Stimulated activated CD4-positive, alpha-beta T cell treated with anti-CD3 and anti-CD28 coated beads, Interleukin-12 subunit alpha, Interleukin-12 subunit beta, amount 100 ng/mL, for 4 hours (primary cell): ENCODE results near the gene ADAM19.

Experiments used
- DNase-seq: peaks from one replicate; pipeline ENCODE4 v3.0.0-alpha.2; 2020

Gene ADAM19

GRCh38 chr5:157481265-157481664 lies 94.3 kb downstream of the ADAM19 start:
- no peak for DNase-seq

- DNase-seq, result no peak
Measured at GRCh38 chr5:157479612-157480510, 95.7 kb downstream of the ADAM19 start.

- DNase-seq, result no peak
Measured at GRCh38 chr5:157479166-157479565, 96.4 kb downstream of the ADAM19 start.

GRCh38 chr5:157478726-157479125 lies 96.8 kb downstream of the ADAM19 start:
- no peak for DNase-seq

GRCh38 chr5:157477814-157478494 lies 97.6 kb downstream of the ADAM19 start:
- DNase-seq, result no peak

- DNase-seq, result no peak
Measured at GRCh38 chr5:157476702-157477408, 98.7 kb downstream of the ADAM19 start.

GRCh38 chr5:157475432-157475831 lies 100.1 kb downstream of the ADAM19 start:
- no peak for DNase-seq

GRCh38 chr5:157473383-157474320 lies 101.9 kb downstream of the ADAM19 start:
- no peak for DNase-seq

- no peak for DNase-seq
Measured at GRCh38 chr5:157471709-157472108, 103.9 kb downstream of the ADAM19 start.

- DNase-seq, result no peak
Measured at GRCh38 chr5:157470631-157471030, 104.9 kb downstream of the ADAM19 start.

GRCh38 chr5:157469687-157470086 lies 105.9 kb downstream of the ADAM19 start:
- DNase-seq, result no peak

GRCh38 chr5:157469073-157469472 lies 106.5 kb downstream of the ADAM19 start:
- no peak for DNase-seq

- no peak for DNase-seq
Measured at GRCh38 chr5:157468293-157468965, 107.1 kb downstream of the ADAM19 start.

GRCh38 chr5:157464519-157465171 lies 110.9 kb downstream of the ADAM19 start:
- peak; percentile 52 for DNase-seq

GRCh38 chr5:157463621-157464518 lies 111.7 kb downstream of the ADAM19 start:
- DNase-seq, result no peak

GRCh38 chr5:157463081-157463480 lies 112.5 kb downstream of the ADAM19 start:
- DNase-seq, result no peak

GRCh38 chr5:157460921-157461792 lies 114.4 kb downstream of the ADAM19 start:
- DNase-seq, result no peak

- DNase-seq, result peak; percentile 52
Measured at GRCh38 chr5:157459715-157460599, 115.6 kb downstream of the ADAM19 start, which contains the start of gene NIPAL4. Gene NIPAL4 (plus strand): TSS chr5:157460213. CDS start chr5:157460321, 108 bp downstream.
